Adrenal gland (tissue), 5 donors: Measurements from ENCODE around the gene DNAJC6.

Experiments
- POLR2A ChIP-seq, 2 donors: fragments of 450-650 bp; IDR thresholded peaks; one replicate each; pipeline ENCODE4 v1.6.1; 2017; ENCODE audit warnings: antibody characterized with exemption in 2 of 2, mild to moderate bottlenecking in 2 of 2, moderate library complexity in 1 of 2
- TF ChIP-seq, protein P1 (sequence below), 6 experiments: fragments of 450-650 bp in 4 of 6; fragments of 200-600 bp in 2 of 6; sonication (generic) in 1 of 6; IDR thresholded peaks; 1 replicate in 5 of 6; 2 replicates in 1 of 6; pipeline versions ENCODE4 v1.5.1 to v1.8.0; 2016 to 2021; ENCODE audit warnings: antibody characterized with exemption in 6 of 6, mild to moderate bottlenecking in 2 of 6, moderate library complexity in 1 of 6
- donor health status: DM: no; HTN: no; CAD: no.

DNA sequence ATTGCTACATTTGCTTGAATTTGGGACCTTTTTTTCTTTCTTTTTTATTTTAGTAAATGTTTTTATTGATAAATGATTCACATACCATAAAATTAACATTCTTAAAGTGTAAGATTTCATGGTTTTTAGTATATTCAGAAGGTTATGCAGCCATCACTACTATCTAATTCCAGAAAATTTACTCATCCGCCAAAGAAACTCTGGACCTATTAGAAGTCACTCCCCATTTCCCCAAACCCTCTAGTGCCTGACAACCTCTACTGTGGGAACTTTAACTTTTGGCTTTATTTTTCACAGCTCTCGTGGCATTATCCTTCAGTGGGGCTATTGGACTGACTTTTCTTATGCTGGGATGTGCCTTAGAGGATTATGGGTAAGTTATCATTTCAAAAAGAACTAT is 115.7 kb downstream of the DNAJC6 start:
- TF ChIP-seq, protein P1, sequence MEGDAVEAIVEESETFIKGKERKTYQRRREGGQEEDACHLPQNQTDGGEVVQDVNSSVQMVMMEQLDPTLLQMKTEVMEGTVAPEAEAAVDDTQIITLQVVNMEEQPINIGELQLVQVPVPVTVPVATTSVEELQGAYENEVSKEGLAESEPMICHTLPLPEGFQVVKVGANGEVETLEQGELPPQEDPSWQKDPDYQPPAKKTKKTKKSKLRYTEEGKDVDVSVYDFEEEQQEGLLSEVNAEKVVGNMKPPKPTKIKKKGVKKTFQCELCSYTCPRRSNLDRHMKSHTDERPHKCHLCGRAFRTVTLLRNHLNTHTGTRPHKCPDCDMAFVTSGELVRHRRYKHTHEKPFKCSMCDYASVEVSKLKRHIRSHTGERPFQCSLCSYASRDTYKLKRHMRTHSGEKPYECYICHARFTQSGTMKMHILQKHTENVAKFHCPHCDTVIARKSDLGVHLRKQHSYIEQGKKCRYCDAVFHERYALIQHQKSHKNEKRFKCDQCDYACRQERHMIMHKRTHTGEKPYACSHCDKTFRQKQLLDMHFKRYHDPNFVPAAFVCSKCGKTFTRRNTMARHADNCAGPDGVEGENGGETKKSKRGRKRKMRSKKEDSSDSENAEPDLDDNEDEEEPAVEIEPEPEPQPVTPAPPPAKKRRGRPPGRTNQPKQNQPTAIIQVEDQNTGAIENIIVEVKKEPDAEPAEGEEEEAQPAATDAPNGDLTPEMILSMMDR (IDR thresholded peaks at IDR 0.05): no peak
- TF ChIP-seq POLR2A (IDR thresholded peaks at IDR 0.05): no peak
